Pancreas (tissue), 10 donors: Measurements from ENCODE around the gene CALHM2. TPM values are rescaled to one million over a fixed set of nuclear protein-coding genes. Genes with fewer than 3 reads are reported as not detected.

ENCODE experiments used
- ATAC-seq, 4 donors: fragments of 200-7000 bp; cut with Tn5 transposase; one replicate each; pipeline versions ENCODE4 v1.8.0 to v1.9.1; 2020; ENCODE audit warnings: mild to moderate bottlenecking in 4 of 4, moderate library complexity in 4 of 4
- DNase-seq, 6 donors: peaks; one replicate each; pipeline ENCODE4 v3.0.0-alpha.2; 2020
- FAIRE-seq: peaks from 2 replicates; lab custom pipeline; 2012; peaks lifted over from hg19 to GRCh38; lab: Jason Lieb, UNC
- H3K27ac ChIP-seq, 4 donors: fragments of 200-600 bp; sonication (generic); 1 replicate in 3 of 4; 2 replicates in 1 of 4; pipeline versions ENCODE4 v1.5.0 to v1.8.0; 2020
- H3K27me3 ChIP-seq, 4 donors: fragments of 200-600 bp; one replicate each; pipeline ENCODE4 v1.8.0; 2021
- H3K36me3 ChIP-seq, 3 donors: fragments of 200-600 bp; sonication (generic) in 1 of 3; one replicate each; pipeline versions ENCODE4 v1.5.0 to v1.8.0; 2020 to 2021
- H3K4me1 ChIP-seq, 3 donors: fragments of 200-600 bp; one replicate each; pipeline ENCODE4 v1.8.0; 2021
- H3K4me3 ChIP-seq, 4 donors: fragments of 200-600 bp; sonication (generic) in 2 of 4; one replicate each; pipeline versions ENCODE4 v1.5.0 to v1.8.0; 2020 to 2021
- H3K9me3 ChIP-seq, 4 donors: fragments of 200-600 bp; one replicate each; pipeline ENCODE4 v1.8.0; 2021
- WGBS, 2 donors: extraction: QIAGEN DNeasy Blood & Tissue Kit; methylation state at CpG; one replicate each; pipeline ENCODE4 v1.1.7; 2013; 5-methylcytosine and 5-hydroxymethylcytosine counted together
- intact Hi-C, 3 donors: fragments of 100-400 bp; cut with DNase I; formaldehyde crosslinking; loops; one replicate each; pipeline versions ENCODE4 v1.11.1 to v1.14.2; 2022
- polyA plus RNA-seq, 2 donors: library from polyadenylated mRNA; stranded (reverse); fragments of 200-250 nt; gene quantifications; one replicate each; pipeline ENCODE4 v1.2.3, GENCODE V29; 2013
- total RNA-seq, 6 donors: library from RNA; stranded (reverse); fragmentation: NEBNext Ultra II Directional in 4 of 6; extraction: Animal tissue kit (Norgen Biotek cat#: 25700) in 4 of 6; gene quantifications; one replicate each; pipeline versions ENCODE4 v1.2.1 to v1.2.4, GENCODE V29; 2021 to 2023
- TF ChIP-seq, protein P1 (sequence below), 4 donors: fragments of 200-600 bp; sonication (generic) in 3 of 4; IDR thresholded peaks; one replicate each; pipeline versions ENCODE4 v1.5.0 to v1.8.0; 2021; ENCODE audit warnings: antibody characterized with exemption in 4 of 4
- donor health status: healthy with polysubstance abuse.
- donor health status: DM: no; HTN: no; CAD: no; lungs with moderate emphysema.
- donor health status: DM: no; HTN: no; CAD: no.
- donor health status: control.
- donor health status: control.
- donor health status: Bipolar disorder and iron deficiency.
- donor health status: DM: yes; HTN: yes; CAD: no.
- donor health status: DM: no; HTN: no; CAD: no.
- donor health status: DM: no; HTN: no; CAD: no.
- donor health status: DM: yes; HTN: yes; CAD: no.

CALHM2 gene
- total and polyA plus RNA-seq, 8 donors = 1.1 to 14.0 (median 6.2) TPM

DNA sequence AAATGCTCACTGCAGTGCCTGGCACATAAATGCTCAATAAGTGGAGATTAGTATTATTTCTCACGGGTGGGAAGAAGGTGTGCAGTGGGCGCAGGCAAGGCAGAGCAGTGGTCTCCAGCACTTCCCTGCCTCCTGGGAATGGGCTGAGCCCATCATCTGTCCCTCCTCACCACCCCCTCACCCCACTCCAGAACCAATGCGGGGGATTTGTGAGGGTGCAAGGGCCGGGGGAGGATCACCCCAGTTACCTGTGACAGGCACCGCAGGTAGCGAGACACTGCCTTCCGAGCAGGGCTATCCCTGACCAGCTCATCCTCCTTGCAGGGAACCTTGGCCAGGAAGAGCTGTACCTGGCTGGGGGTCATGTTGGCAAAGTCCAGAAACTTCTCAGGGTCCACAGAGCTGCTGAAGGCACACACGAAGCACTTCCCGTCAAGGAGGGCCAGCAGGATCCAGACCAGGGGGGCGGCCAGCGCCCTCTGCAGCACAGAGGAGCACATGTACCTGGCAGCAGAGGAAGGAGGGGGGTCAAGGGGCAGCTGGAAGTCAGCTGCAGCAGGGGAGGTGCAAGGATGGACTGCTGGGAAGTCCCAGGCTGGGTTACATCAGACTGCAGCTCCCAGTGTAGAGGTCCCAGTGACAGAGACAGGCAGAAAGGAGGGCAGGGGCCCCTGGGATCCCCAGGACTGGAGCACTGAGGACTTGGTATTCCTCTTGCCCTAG, 24.0 kb upstream of the CALHM2 start:
- Histone ChIP-seq H3K4me3 (no peak overlapping the region), H3K27ac (no peak overlapping the region), H3K4me1 (peaks cover 0 to 3% (median 0%) of the 10 kb centered on the region in 3 donors), H3K9me3 (no peaks in the 10 kb centered on the region), H3K27me3 (no peaks in the 10 kb centered on the region), H3K36me3 (no peaks in the 10 kb centered on the region)
- intact Hi-C loops = loop anchor here in 2 of 3 donors (5.0 kb wide), 2 partner anchors 44 to 64 kb away; no protein-coding TSS in a partner anchor
- ATAC-seq = no peak
- no peak for DNase-seq
- 71% methylated on average over 11 of the region's 11 CpGs for WGBS, 2 donors
- FAIRE-seq = no peak
- TF ChIP-seq, protein P1, sequence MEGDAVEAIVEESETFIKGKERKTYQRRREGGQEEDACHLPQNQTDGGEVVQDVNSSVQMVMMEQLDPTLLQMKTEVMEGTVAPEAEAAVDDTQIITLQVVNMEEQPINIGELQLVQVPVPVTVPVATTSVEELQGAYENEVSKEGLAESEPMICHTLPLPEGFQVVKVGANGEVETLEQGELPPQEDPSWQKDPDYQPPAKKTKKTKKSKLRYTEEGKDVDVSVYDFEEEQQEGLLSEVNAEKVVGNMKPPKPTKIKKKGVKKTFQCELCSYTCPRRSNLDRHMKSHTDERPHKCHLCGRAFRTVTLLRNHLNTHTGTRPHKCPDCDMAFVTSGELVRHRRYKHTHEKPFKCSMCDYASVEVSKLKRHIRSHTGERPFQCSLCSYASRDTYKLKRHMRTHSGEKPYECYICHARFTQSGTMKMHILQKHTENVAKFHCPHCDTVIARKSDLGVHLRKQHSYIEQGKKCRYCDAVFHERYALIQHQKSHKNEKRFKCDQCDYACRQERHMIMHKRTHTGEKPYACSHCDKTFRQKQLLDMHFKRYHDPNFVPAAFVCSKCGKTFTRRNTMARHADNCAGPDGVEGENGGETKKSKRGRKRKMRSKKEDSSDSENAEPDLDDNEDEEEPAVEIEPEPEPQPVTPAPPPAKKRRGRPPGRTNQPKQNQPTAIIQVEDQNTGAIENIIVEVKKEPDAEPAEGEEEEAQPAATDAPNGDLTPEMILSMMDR (IDR thresholded peaks at IDR 0.05) = no peak

DNA sequence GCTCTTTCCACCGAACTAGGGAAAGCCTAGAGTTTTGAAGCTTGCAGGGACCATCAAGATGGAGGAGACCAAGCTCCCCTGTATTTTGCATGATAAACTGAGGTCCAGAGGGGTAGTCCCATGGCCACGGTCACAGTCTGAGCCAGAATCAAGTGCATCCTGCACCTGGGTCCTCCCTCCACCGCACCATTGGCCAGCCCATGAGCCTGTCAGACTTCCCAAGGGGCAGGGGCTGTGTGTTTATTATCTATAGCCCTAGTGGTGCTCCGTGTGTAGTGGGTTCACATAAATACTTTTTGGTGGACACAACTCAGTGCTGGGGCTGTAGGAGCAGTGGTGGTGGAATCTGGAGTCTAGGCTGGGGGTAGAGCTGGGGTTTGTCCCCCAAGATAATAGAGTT, 23.3 kb upstream of the CALHM2 start:
- Histone ChIP-seq H3K36me3 (no peaks in the 10 kb centered on the region), H3K4me1 (no peaks in the 10 kb centered on the region), H3K27ac (no peak overlapping the region), H3K9me3 (no peaks in the 10 kb centered on the region), H3K27me3 (no peaks in the 10 kb centered on the region), H3K4me3 (no peak overlapping the region)
- intact Hi-C loops = loop anchor here in 2 of 3 donors (5.0 kb wide), 2 partner anchors 43 to 63 kb away; no protein-coding TSS in a partner anchor
- ATAC-seq (no peak), FAIRE-seq (no peak), DNase-seq (no peak)
- 78 to 79% methylated on average over 4 of the region's 4 CpGs for WGBS, 2 donors
- TF ChIP-seq, protein P1 (IDR thresholded peaks at IDR 0.05) = no peak

DNA sequence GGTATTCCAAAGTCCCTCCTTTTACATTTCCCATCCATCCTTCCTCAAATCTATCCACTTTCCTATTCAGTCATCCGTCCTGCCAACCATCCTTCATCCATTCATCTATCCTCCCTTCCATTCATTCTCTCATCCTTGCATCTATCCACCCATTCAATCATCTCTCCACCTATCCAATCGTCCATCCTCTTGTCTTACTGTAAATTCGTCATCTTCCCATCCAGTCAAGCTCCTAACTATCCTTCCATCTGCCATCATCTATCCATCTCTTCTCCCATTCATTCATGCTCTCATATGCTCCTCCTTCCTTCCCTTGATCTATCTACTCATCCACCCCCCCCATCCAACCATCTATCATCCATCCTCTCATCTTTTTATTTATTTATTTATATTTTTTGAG, 21.9 kb upstream of the CALHM2 start:
- Histone ChIP-seq H3K9me3 (no peaks in the 10 kb centered on the region), H3K27me3 (no peaks in the 10 kb centered on the region), H3K36me3 (no peaks in the 10 kb centered on the region), H3K4me3 (no peak overlapping the region), H3K4me1 (no peaks in the 10 kb centered on the region), H3K27ac (no peak overlapping the region)
- no peak for DNase-seq
- TF ChIP-seq, protein P1 (IDR thresholded peaks at IDR 0.05) = no peak
- no peak for FAIRE-seq
- 61 to 76% methylated on average over 3 of the region's 3 CpGs for WGBS, 2 donors
- ATAC-seq = no peak
- intact Hi-C loops = no loop called here

DNA sequence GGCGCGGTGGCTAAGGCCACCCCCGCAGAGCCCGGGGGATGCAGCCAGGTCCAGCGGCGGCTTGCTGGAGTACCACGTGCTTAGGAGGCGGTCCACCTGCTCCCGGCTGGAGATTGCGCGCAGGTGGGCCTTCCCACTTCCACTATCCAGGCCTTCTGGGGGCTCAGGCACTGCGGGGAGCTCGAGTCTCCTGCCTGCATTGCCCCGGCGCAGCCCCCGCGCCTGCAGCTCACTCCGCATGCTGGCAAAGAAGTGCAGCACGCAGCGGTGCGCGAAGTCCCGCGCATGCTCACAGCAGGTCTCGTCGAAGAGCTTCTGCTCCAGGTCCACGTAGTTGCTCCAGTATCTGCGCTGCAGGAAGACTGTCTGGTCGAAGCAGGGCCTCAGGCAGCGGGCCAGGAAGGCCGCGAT, 21.1 kb upstream of the CALHM2 start:
- 74 to 76% methylated on average over 32 of the region's 32 CpGs for WGBS, 2 donors
- H3K4me3 ChIP-seq = no peak overlapping the region
- no peak overlapping the region for H3K27ac ChIP-seq
- ATAC-seq = no peak
- H3K4me1 ChIP-seq = no peaks in the 10 kb centered on the region
- TF ChIP-seq, protein P1 (IDR thresholded peaks at IDR 0.05) = no peak
- H3K27me3 ChIP-seq = no peaks in the 10 kb centered on the region
- H3K9me3 ChIP-seq = no peaks in the 10 kb centered on the region
- no peak for FAIRE-seq
- H3K36me3 ChIP-seq = no peaks in the 10 kb centered on the region
- intact Hi-C loops = no loop called here
- DNase-seq = no peak

DNA sequence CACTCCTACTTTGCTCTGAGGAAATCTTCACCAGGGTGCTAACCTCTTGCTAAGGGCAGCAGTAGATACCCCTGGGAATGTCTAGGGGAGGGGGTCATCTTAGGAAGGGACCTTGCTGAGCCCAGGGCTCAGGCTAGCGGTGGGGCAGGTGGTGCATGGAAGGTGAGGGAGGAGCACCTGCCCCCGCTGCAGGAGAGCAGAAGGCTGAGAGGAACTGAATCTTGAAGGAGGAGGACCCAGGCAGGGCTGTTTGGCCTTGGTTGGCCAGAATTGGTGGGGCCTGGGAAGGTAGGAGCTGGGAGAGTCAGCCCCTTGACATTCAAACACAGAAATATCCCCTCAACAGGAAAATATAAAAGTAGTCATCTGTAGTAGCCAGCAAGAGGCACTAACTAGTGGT, 19.8 kb upstream of the CALHM2 start:
- intact Hi-C loops = no loop called here
- no peaks in the 10 kb centered on the region for H3K27me3 ChIP-seq
- no peak for DNase-seq
- WGBS, 2 donors = 96 to 100% methylated on average over 2 of the region's 2 CpGs
- H3K27ac ChIP-seq = no peak overlapping the region
- TF ChIP-seq, protein P1 (IDR thresholded peaks at IDR 0.05) = no peak
- H3K4me1 ChIP-seq = no peaks in the 10 kb centered on the region
- no peak overlapping the region for H3K4me3 ChIP-seq
- no peak for ATAC-seq
- H3K9me3 ChIP-seq = no peaks in the 10 kb centered on the region
- no peak for FAIRE-seq
- no peaks in the 10 kb centered on the region for H3K36me3 ChIP-seq
